Stimulated activated CD4-positive, alpha-beta T cell treated with anti-CD3 and anti-CD28 coated beads, Interleukin-4, amount 100 ng/mL, for 4 hours (primary cell): ENCODE data around the gene TWNK.
"Not testable (repeated sequence)": the region's sequence is repeated elsewhere in the genome, so short reads cannot be mapped to it uniquely, and the experiment has no call there.

Experiments
- DNase-seq, 2 experiments: peaks; one replicate each; pipeline ENCODE4 v3.0.0-alpha.2; 2020

Gene TWNK

GRCh38 chr10:100975397-100975796, 11.9 kb upstream of the TWNK start:
- not testable (repeated sequence) for DNase-seq

GRCh38 chr10:100976906-100977305, 10.4 kb upstream of the TWNK start:
- no peak for DNase-seq

DNA sequence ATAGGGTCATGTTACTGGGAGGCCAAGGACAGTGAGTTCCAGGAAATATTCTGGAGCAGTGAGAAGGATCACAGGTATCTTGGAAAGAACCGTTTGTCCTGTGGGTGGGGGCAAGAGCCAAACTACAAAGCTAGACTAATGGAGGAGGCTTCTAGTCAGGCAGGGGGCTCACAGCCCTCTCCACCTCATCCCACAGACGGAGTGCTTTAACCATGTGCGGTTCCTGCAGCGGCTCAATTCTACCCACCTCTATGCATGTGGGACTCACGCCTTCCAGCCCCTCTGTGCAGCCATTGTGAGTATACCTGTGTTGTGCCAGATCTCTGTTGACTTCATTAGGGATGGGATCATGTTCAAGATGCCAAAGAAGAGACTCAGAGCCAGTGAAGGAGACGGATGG, 9.9 kb upstream of the TWNK start:
- DNase-seq: no peak

DNA sequence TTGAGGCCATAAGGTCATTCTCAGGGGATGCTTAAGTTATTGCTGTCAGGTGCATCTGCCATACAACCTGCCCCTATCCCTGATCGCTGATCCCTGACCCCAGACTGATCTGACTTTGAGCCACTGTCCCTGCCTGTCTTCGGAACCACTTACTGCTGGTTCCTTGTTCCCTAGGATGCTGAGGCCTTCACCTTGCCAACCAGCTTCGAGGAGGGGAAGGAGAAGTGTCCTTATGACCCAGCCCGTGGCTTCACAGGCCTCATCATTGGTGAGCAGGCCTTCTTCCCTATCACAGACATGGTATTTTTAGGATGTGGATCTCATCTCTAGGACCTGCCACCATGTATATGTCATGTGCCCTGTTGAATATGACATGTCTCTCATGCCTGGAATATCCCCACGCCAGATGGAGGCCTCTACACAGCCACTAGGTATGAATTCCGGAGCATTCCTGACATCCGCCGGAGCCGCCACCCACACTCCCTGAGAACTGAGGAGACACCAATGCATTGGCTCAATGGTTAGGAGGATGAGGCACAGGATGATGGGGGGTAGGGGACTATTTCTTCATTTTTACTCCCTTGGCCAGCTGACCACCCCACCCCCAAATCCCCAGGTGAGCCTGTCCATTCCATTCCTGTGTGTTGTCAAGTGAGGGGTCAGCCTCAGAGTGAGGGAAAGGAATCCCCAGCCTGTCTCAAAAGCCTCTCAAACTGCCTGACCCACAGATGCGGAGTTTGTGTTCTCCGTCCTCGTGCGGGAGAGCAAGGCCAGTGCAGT, 9.0 kb upstream of the TWNK start:
- DNase-seq: no peak

GRCh38 chr10:100978901-100979195, 8.5 kb upstream of the TWNK start:
- DNase-seq: no peak

DNA sequence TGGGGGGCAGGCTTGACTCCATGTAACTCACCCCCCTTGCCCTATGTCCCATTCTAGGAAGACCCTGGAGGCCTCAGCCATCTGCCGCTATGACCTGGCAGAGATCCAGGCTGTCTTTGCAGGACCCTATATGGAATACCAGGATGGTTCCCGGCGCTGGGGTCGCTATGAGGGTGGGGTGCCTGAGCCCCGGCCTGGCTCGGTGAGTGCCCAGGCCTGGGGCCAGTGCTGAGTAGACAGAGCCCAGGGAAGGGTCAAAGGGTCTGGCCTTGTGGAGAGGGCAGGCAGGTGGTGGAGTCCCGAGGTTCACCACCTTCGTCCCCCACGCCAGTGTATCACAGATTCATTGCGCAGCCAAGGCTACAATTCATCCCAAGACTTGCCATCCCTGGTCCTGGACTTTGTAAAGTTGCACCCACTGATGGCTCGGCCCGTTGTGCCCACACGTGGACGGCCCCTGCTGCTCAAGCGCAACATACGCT, 7.5 kb upstream of the TWNK start:
- no peak for DNase-seq

GRCh38 chr10:100980311-100980710, 7.0 kb upstream of the TWNK start:
- no peak for DNase-seq

- DNase-seq: no peak
Measured at GRCh38 chr10:100980711-100981110, 6.6 kb upstream of the TWNK start.

- no peak for DNase-seq
Measured at GRCh38 chr10:100981178-100981772, 6.1 kb upstream of the TWNK start.

DNA sequence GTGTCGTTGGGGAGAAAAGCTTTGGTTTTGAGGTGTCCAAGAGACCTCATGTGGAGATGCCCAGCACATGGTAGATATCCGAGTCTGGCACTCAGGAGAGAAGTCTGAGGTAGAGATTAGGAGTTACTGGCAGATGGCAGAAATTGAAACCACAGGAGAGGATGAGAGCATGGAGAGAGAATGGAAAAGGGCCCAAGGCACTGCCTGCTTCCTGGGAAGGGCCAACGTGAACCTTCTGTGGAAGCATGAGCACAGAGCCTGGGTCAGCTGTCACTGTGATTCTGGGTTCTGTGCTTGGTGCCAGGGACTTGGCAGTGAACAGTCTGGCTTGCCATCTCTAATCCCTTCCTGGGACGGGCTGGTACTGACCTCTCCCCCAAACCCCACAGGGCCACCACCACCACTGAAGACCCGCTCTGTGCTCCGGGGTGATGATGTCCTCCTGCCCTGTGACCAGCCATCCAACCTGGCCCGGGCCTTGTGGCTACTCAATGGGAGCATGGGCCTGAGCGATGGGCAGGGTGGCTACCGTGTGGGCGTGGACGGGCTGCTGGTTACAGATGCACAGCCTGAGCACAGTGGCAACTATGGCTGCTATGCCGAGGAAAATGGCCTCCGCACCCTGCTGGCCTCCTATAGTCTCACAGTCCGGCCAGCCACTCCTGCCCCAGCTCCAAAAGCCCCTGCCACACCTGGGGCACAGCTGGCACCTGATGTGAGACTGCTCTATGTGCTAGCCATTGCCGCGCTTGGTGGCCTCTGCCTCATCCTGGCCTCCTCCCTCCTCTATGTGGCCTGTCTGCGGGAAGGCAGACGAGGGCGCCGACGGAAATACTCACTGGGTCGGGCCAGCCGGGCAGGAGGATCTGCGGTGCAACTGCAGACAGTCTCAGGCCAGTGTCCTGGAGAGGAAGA, 4.2 kb upstream of the TWNK start:
- DNase-seq: no peak

GRCh38 chr10:100983868-100984671, 3.3 kb upstream of the TWNK start:
- DNase-seq: no peak

GRCh38 chr10:100984672-100985177, 2.6 kb upstream of the TWNK start:
- DNase-seq: no peak

DNA sequence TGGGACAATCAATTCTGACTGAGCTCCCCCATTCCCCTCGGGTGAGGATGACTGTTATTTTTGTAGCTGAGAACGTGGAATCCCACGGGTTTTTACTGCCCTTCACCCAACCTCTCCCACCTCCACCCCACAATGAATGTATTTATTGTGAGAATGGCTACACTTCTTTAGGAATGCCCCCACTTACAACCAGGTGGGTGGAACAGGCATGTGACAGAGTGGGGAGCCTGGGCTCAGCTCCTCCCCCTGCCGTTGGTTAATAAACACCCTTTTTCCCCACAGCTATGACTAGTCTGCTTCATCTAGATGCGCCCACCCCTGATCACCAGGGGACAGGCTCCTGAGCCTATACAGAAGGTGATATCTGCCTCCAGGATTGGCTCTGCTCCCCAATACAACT, 2.0 kb upstream of the TWNK start:
- no peak for DNase-seq

DNA sequence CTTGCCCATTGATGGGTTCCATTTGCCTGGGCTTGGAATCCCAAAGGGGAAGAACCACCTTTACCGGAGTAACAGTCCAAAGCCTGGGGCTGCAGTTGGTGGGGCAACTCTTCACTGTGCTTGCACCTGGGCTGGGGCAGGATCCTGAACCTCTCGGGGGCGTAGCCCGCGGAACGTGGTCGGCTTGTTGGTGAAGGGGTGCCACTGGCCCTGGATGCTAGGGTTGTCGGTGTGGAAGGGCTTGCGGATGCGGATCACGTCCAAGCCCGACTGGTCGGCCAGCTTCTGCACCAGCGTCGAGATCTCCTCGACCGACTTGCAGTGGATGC, 756 bp upstream of the TWNK start:
- no peak for DNase-seq

GRCh38 chr10:100987685-100988049, 324 bp downstream of the TWNK start:
- DNase-seq: no peak

- DNase-seq: no peak
Measured at GRCh38 chr10:100988166-100988565, 823 bp downstream of the TWNK start.

DNA sequence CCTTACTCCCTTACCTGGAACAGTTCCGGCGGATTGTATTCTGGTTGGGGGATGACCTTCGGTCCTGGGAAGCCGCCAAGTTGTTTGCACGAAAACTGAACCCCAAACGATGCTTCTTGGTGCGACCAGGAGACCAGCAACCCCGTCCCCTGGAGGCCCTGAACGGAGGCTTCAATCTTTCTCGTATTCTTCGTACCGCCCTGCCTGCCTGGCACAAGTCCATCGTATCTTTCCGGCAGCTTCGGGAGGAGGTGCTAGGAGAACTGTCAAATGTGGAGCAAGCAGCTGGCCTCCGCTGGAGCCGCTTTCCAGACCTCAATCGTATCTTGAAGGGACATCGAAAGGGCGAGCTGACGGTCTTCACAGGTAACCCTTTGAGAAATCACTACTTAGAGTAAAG, 1.7 kb downstream of the TWNK start:
- no peak for DNase-seq

DNA sequence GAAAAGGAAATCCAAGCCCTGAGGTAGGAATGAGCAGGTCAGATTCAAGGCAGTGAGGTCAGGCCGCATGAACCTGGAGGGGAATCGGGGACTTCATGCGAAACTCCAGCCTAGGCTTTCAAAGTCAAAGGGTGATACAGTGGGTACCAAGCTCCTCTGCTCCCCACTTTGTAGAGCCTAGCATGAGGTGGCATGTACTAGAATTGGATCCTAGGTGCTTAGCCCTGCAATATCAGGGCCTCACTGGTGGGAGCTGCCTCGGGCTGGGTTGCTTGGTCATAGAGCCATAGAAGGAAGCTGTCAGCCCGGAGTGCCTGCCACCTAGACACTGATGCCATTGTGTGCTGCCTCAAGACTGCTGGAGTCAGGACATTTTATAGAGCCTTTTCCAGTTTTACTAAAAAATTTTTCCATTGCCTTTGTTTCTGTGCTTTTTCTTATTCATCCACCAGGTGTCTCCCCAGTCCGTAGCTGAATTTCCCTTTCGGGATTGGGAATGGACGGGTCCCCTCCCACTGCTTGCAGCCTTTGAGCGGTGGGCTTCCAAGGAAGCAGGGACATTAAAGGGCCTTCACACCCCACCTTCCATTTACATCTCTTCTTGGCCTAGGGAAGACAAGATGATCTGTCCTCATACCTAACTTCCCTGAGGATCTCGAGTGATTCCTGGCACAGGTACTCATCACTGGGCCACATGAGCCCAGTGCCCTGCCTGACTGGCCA, 6.8 kb downstream of the TWNK start:
- no peak for DNase-seq

DNA sequence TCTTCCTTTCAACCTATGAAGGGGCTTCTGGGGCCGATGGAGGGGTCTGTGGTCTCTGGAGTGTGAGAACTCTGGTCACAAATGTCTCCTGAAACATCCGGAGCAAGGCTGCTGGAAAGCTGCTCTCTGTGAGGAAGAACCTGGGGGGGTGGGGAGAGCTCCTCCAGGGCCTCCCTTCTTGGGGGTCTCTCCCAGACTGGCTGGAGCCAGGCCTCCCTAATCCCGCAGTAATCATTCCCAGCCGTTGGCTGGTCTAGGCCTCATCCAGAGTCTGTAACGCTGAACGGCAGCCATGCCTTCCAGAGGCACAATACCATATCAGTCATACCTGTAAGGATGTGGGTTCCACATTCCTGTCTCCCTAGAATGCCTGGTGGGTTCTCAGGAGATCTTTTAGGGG, 7.8 kb downstream of the TWNK start:
- no peak for DNase-seq

GRCh38 chr10:100996678-100997359, 9.5 kb downstream of the TWNK start:
- peak; percentile 19 to 44 for DNase-seq

GRCh38 chr10:100997360-100998182, 10.2 kb downstream of the TWNK start:
- DNase-seq: peak; percentile 55 to 71
